ENCODE measurements around the gene ZNF423. TPM values are rescaled to one million over a fixed set of nuclear protein-coding genes. Genes with fewer than 3 reads are reported as not detected.

The ZNF423 gene
- total and polyA plus RNA-seq, 9 of the 15 experiments (the other 6 are each of a cell fraction or from before 2014, with no cell fraction given): not detected

DNA sequence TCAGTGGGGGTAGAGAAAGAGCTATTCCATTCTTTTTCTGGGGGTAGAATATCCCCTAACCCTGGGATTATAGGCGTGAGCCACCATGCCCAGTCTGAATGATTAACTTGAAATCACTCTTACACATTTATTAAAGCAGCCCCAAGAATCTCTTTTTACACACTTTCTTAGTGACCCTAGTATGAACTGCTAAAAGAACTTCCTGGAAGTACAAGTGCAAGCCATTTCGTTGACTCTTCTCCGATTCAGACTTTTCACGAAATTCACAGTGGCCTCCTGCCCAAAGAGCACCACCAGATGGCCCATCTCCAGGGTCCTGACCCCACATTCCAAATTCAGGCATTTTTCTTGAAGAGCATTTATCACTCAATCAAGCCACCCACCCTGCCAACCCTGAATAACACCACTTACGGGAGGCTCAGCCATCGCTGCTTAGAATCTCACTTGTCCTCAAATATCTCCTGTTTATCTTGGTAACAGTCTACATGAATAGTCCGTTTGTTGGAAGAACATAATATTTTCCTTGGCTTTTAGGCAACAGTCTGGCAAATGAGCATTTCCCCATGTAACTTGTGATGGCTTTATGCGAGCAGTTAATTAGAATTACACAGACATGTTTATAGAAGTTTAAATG, 28.0 kb downstream of the ZNF423 start (continued):
- TF ChIP-seq, protein P1, sequence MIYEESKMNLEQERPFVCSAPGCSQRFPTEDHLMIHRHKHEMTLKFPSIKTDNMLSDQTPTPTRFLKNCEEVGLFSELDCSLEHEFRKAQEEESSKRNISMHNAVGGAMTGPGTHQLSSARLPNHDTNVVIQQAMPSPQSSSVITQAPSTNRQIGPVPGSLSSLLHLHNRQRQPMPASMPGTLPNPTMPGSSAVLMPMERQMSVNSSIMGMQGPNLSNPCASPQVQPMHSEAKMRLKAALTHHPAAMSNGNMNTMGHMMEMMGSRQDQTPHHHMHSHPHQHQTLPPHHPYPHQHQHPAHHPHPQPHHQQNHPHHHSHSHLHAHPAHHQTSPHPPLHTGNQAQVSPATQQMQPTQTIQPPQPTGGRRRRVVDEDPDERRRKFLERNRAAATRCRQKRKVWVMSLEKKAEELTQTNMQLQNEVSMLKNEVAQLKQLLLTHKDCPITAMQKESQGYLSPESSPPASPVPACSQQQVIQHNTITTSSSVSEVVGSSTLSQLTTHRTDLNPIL (CRISPR knock-in tag; IDR thresholded peaks at IDR 0.05): no peak
- TF ChIP-seq XRCC3 (IDR thresholded peaks at IDR 0.05): no peak
- no peak for TF ChIP-seq ZEB2 (IDR thresholded peaks at IDR 0.05)
- TF ChIP-seq HNRNPUL1 (IDR thresholded peaks at IDR 0.05; ENCODE audit: low read length): no peak

DNA sequence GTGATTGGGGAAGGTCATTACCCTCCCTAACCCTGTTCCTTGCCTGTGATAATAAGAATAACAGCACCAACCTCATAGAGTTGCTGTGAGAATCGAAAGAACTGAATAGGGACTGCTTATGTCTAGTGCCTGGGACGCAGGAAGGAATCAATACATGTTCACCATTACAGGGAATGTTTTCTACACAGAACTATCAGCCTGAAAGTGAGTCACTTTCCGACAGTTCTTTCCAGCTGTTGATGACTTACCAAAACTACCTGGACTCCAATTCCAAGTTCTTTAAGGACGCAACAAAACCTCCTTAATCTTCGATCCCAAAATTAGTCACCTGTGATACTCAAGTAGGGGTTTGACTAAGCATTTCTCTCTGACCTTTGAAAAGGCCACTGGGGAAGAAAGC, 29.4 kb downstream of the ZNF423 start:
- ChIA-PET CTCF (ENCODE audit: low intra/inter-chr PET ratio) (no interaction called here), POLR2A (no interaction called here)
- no peak overlapping the region for H3K27ac ChIP-seq (ENCODE audit: extremely low read depth, low read depth, low read length)
- H3K27me3 ChIP-seq (ENCODE audit: control insufficient read depth in 2 of 2, insufficient read depth in 2 of 2, low read length in 2 of 2): peaks cover 33 to 52% of the 10 kb centered on the region in 2 experiments
- peaks cover 6% of the 10 kb centered on the region for H4K20me1 ChIP-seq (replicated peaks; ENCODE audit: control insufficient read depth, insufficient read depth, low read length)
- H3K79me2 ChIP-seq (ENCODE audit: control insufficient read depth, insufficient read depth, low read length): no peaks in the 10 kb centered on the region
- in situ Hi-C loops (cut with MboI): no loop called here
- ATAC-seq (no peak), FAIRE-seq (no peak), DNase-seq (ENCODE audit: extremely low read depth in 1 of 4, low spot score in 3 of 4) (no peak)
- H3K4me2 ChIP-seq (ENCODE audit: insufficient read depth, low read length): no peak overlapping the region
- H3K9me1 ChIP-seq (ENCODE audit: control insufficient read depth, insufficient read depth, low read length): no peaks in the 10 kb centered on the region
- H3K4me1 ChIP-seq (replicated peaks in 1 of 2; ENCODE audit: control insufficient read depth in 2 of 2, insufficient read depth in 2 of 2, low read length in 2 of 2): no peaks in the 10 kb centered on the region
- WGBS (ENCODE audit: insufficient coverage, low coverage, missing lambda C conversion rate): 0% methylated on average over 5 of the region's 5 CpGs
- no peak for TF ChIP-seq EWSR1 (IDR thresholded peaks at IDR 0.05; ENCODE audit: borderline replicate concordance, low read depth, partially characterized antibody)
- intact Hi-C loops (cut with micrococcal nuclease): no loop called here
- no peak overlapping the region for H3K9ac ChIP-seq (ENCODE audit: insufficient read depth in 1 of 2, low read depth in 2 of 2, low read length in 2 of 2)
- no peaks in the 10 kb centered on the region for H3K36me3 ChIP-seq (ENCODE audit: control insufficient read depth, insufficient read depth, low read length)
- H3K9me3 ChIP-seq (replicated peaks; ENCODE audit: control insufficient read depth, insufficient read depth, low read depth, low read length): no peaks in the 10 kb centered on the region
- H3K4me3 ChIP-seq: no peak overlapping the region
- H2AFZ ChIP-seq (ENCODE audit: low read depth, low read length): no peak overlapping the region
- BruUV-seq (replicated peaks): no TSS peak
